HUES6 (cell line): ENCODE results near the gene VRK1.

Source experiments
- H3K27ac ChIP-seq: 2 replicates; pipeline ENCODE4 v1.7.0; 2013; ENCODE audit warnings: low read depth, mild to moderate bottlenecking, low read length, inconsistent platforms
- H3K27me3 ChIP-seq: 2 replicates; pipeline ENCODE4 v1.6.1; 2013; ENCODE audit warnings: low read length; ENCODE audit not compliant: control insufficient read depth, insufficient read depth
- H3K36me3 ChIP-seq: 2 replicates; pipeline ENCODE4 v1.6.1; 2013; ENCODE audit warnings: low read length; ENCODE audit not compliant: control insufficient read depth, insufficient read depth
- H3K4me1 ChIP-seq: 2 replicates; pipeline ENCODE4 v1.6.1; 2013; ENCODE audit warnings: low read length; ENCODE audit not compliant: control insufficient read depth, insufficient read depth
- H3K4me3 ChIP-seq: 2 replicates; pipeline ENCODE4 v1.5.1; 2013; ENCODE audit warnings: low read depth, low read length
- H3K9ac ChIP-seq: one replicate; pipeline ENCODE4 v1.6.1; 2013; ENCODE audit warnings: mild to moderate bottlenecking, low read length
- H3K9me3 ChIP-seq: 2 replicates; pipeline ENCODE4 v1.6.1; 2013; ENCODE audit warnings: low read depth, low read length; ENCODE audit not compliant: control insufficient read depth, insufficient read depth

Gene VRK1

DNA sequence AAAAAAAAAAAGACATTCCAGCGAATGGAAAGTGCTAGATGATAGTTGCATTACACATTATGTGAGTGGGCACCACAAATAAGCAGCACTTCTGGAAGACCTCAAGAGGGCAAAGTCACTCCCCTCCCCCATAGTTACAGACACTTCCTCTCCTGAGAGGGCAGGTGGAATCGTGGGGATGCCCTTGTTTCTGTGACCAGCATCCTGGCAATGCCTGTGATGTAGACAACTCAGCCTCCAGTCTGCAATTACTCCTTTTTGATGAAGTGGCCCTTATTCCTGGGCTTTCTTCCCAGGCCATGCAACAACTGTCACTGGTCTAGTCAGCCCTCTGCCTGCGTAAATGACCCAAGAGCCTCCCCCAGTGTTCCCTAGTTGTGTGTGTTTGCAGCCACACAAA lies 104.8 kb downstream of the VRK1 start:
- Histone ChIP-seq H3K36me3 (no peaks in the 10 kb centered on the region), H3K9me3 (no peaks in the 10 kb centered on the region), H3K27me3 (no peaks in the 10 kb centered on the region), H3K27ac (no peak overlapping the region), H3K9ac (no peak overlapping the region), H3K4me1 (no peaks in the 10 kb centered on the region), H3K4me3 (no peak overlapping the region)

DNA sequence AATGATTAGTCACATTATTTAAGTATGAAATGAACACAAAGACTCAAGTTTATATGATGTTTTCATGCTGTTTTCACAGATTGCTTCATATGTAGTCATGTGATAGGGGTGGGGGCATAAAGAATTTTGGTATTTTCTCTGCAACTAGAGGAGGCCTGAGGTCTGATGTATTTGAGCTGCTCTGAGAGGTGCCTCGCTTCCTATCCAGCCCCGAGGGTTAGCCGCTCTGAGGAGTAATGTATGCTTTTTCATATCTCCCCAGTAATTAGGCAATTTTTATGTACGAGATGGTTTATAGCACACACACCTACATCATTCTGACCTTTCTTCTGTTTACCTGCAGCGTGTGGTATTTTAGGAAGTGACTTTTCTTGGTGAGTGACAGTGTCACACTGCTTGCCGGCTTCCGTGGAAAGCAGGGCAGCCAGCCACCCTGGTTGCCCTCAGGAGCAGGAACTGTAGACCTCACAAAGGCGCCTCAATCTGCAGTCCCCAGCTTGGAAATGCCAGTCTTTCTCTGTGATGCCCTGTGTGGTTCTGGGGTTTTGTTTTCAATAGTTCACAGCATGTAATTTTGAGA lies 106.4 kb downstream of the VRK1 start:
- no peak overlapping the region for H3K27ac ChIP-seq
- no peaks in the 10 kb centered on the region for H3K36me3 ChIP-seq
- no peak overlapping the region for H3K9ac ChIP-seq
- H3K4me1 ChIP-seq = no peaks in the 10 kb centered on the region
- H3K4me3 ChIP-seq = no peak overlapping the region
- H3K9me3 ChIP-seq = 0 out of 2 replicates have a peak, but pooled peaks cover 2% of the 10 kb centered on the region
- no peaks in the 10 kb centered on the region for H3K27me3 ChIP-seq

GRCh38 chr14:96904201-96904600 lies 107.0 kb downstream of the VRK1 start:
- Histone ChIP-seq H3K36me3 (no peaks in the 10 kb centered on the region), H3K4me3 (no peak overlapping the region), H3K4me1 (no peaks in the 10 kb centered on the region), H3K9me3 (peaks cover 4% of the 10 kb centered on the region), H3K9ac (no peak overlapping the region), H3K27ac (no peak overlapping the region), H3K27me3 (no peaks in the 10 kb centered on the region)

DNA sequence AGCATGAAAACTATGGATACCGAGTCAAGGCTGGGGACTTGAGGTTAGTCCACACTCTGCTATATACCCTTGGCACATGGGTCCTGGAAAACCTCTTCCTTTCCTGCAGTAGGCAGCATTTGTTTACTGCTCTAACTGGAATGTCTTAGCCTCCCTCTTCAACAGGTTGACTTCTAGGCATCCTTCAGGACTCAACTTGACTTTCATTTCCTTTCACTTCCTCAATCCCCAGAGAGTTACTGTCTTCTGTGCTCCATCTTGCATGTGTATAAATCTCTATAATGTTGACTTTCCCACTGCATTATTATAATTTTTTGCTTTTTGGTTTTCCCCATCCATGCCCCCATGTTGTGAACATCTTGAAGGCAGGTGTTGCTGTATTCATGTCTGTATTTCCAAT lies 107.9 kb downstream of the VRK1 start:
- no peak overlapping the region for H3K9ac ChIP-seq
- H3K27ac ChIP-seq = no peak overlapping the region
- no peaks in the 10 kb centered on the region for H3K4me1 ChIP-seq
- peaks cover 11% of the 10 kb centered on the region for H3K9me3 ChIP-seq
- no peaks in the 10 kb centered on the region for H3K36me3 ChIP-seq
- no peaks in the 10 kb centered on the region for H3K27me3 ChIP-seq
- no peak overlapping the region for H3K4me3 ChIP-seq

DNA sequence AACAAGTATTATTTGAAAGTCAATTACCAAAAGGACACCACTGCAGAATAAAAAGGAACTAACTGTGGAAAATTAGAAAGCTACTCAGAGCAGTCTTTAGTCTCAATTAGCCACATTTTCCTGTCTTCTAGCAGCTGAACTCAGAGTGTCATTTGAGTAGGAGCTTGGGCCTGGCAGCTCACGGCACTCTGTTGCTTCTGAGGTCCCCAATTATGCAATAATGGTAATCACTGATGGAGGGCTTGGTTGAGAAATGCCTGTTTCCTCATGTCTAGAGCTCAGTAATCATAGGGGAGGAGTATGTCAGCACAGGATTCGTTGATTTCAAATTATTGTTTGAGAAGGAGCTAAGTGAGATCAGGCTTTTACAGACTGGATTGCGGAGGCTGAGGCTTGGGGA lies 108.6 kb downstream of the VRK1 start:
- peaks cover 15% of the 10 kb centered on the region for H3K9me3 ChIP-seq
- no peak overlapping the region for H3K9ac ChIP-seq
- H3K36me3 ChIP-seq = no peaks in the 10 kb centered on the region
- no peak overlapping the region for H3K27ac ChIP-seq
- H3K27me3 ChIP-seq = no peaks in the 10 kb centered on the region
- H3K4me1 ChIP-seq = no peaks in the 10 kb centered on the region
- H3K4me3 ChIP-seq = no peak overlapping the region

DNA sequence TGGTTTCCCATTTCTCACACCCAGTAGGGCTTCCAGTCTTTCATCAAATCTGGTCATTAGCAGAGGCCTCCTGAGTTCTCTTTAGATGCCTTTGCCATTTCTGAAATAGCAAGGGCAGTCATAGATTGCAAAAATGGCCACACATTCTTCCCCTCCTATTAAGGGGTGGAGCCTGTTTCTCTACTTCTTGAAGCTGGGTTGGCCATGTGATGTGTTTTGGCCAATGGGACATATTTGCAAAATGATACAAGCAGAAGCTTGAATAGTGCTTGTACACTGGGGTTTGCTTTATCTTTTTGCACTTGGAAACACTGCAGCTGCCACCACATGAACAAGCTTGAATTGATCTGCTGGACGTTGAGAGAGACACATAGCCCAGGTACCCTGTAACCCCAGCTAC lies 109.3 kb downstream of the VRK1 start:
- Histone ChIP-seq H3K36me3 (no peaks in the 10 kb centered on the region), H3K4me3 (no peak overlapping the region), H3K9me3 (peaks cover 15% of the 10 kb centered on the region), H3K27ac (no peak overlapping the region), H3K9ac (no peak overlapping the region), H3K27me3 (no peaks in the 10 kb centered on the region), H3K4me1 (no peaks in the 10 kb centered on the region)

DNA sequence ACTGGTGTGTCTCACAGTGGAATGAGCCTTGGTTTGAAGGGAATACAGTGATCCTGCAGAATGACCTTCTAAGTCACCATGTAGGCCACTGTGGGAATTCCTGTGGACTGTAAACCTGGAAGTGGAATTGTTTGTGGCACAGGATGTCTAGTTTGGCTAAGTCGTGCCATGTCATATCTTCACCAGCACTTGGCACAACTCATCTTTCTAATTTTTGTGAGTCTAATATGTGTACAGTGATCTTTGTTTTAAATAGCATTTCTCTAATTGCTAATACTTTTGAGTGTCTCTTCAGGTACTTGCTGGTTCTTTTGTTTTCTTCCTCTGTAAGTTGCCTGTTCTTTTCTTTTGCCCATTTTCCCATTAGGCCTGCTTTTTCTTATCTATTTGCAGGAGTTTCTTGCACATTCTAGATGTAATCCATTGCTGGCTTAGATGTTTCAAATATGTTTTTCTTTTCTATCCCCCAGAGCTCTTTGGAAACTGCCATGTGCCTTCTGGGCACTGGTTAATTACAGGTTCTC lies 112.7 kb downstream of the VRK1 start:
- no peak overlapping the region for H3K9ac ChIP-seq
- peaks cover 15% of the 10 kb centered on the region for H3K9me3 ChIP-seq
- no peaks in the 10 kb centered on the region for H3K4me1 ChIP-seq
- no peaks in the 10 kb centered on the region for H3K27me3 ChIP-seq
- H3K4me3 ChIP-seq = no peak overlapping the region
- no peaks in the 10 kb centered on the region for H3K36me3 ChIP-seq
- no peak overlapping the region for H3K27ac ChIP-seq

- Histone ChIP-seq H3K27me3 (no peaks in the 10 kb centered on the region), H3K4me3 (no peak overlapping the region), H3K4me1 (no peaks in the 10 kb centered on the region), H3K36me3 (no peaks in the 10 kb centered on the region), H3K9ac (no peak overlapping the region), H3K27ac (no peak overlapping the region), H3K9me3 (peaks cover 15% of the 10 kb centered on the region)
These were observed 114.4 kb downstream of the VRK1 start for GRCh38 chr14:96911499-96912149.

DNA sequence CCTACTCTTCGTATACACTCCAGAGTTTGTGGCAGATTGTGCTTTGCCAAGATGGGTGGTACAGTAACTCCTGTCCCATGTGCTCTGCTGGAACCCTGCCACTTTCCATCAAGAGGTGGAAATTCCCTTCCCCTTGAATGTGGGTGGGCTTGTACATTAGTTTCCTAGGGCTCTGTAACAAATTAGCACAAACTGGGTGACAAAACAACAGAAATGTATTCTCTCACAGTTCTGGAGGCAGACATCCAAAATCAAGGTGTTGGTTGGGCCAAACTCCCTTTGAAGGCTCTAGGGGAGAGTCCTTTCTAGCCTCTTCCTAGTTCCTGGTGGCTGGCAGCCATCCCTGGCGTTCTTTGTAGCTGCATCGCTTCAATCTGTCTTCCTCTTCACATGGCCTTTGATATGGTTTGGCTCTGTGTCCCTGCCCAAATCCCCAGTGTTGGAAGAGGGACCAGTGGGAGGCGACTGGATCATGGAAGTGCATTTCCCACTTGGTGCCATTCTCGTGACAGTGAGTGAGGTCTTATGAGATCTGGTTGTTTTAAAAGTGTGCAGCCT lies 117.5 kb downstream of the VRK1 start:
- Histone ChIP-seq H3K4me1 (no peaks in the 10 kb centered on the region), H3K36me3 (no peaks in the 10 kb centered on the region), H3K27ac (no peak overlapping the region), H3K9ac (no peak overlapping the region), H3K4me3 (no peak overlapping the region), H3K9me3 (peaks cover 8% of the 10 kb centered on the region), H3K27me3 (no peaks in the 10 kb centered on the region)

- Histone ChIP-seq H3K36me3 (no peaks in the 10 kb centered on the region), H3K27me3 (no peaks in the 10 kb centered on the region), H3K27ac (no peak overlapping the region), H3K9ac (no peak overlapping the region), H3K4me3 (no peak overlapping the region), H3K9me3 (no peaks in the 10 kb centered on the region), H3K4me1 (no peaks in the 10 kb centered on the region)
These were observed 118.3 kb downstream of the VRK1 start for GRCh38 chr14:96915478-96915877.

- Histone ChIP-seq H3K9ac (no peak overlapping the region), H3K4me3 (no peak overlapping the region), H3K9me3 (peaks cover 6% of the 10 kb centered on the region), H3K27me3 (no peaks in the 10 kb centered on the region), H3K4me1 (no peaks in the 10 kb centered on the region), H3K27ac (no peak overlapping the region), H3K36me3 (no peaks in the 10 kb centered on the region)
These were observed 119.6 kb downstream of the VRK1 start for GRCh38 chr14:96916751-96917150.
